Activated CD4-positive, alpha-beta T cell treated with anti-CD3 and anti-CD28 coated beads for 4 hours (primary cell): ENCODE results near the gene ZNF554.

Source experiments
- DNase-seq, 2 donors: peaks; one replicate each; pipeline ENCODE4 v3.0.0-alpha.2; 2020

Gene ZNF554

GRCh38 chr19:2877398-2878331, 58.0 kb downstream of the ZNF554 start:
- no peak for DNase-seq

GRCh38 chr19:2883686-2884439, 64.2 kb downstream of the ZNF554 start:
- no peak for DNase-seq

GRCh38 chr19:2885736-2886135, 66.1 kb downstream of the ZNF554 start:
- DNase-seq = no peak
